ENCODE data around the gene RANBP3. TPM values are rescaled to one million over a fixed set of nuclear protein-coding genes. Genes with fewer than 3 reads are reported as not detected.
"Not testable (repeated sequence)": the region's sequence is repeated elsewhere in the genome, so short reads cannot be mapped to it uniquely, and the experiment has no call there.

Gene RANBP3
- total and polyA plus RNA-seq, 7 experiments from 2014 or later: 7.0 to 104 (median 92.0) TPM

DNA sequence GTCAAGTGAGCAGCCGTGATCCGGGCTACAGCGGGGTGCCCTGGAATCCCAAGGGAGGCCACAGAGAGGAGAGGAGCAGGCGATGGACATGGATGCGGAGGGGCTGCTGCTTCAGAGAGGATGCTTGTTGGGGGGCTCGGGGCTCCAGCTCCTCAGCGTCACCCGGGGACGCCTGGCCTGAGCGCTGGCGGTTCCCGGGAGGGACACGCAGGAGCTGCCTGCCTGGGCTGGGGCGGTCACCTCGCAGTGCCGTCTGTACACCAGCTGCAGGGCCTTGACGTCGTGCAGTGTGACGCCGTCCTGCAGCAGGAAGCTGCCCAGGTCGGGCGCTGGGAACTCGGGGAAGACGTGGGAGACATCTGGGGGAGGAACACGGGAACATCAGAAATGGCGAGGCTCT, 29.9 kb upstream of the RANBP3 start:
- H3K36me3 Mint-ChIP-seq: peaks cover 0 to 15% (median 1%) of the 10 kb centered on the region in 5 donors
- Histone ChIP-seq H3K27me3 (ENCODE audit: control insufficient read depth in 2 of 2, insufficient read depth in 2 of 2, low read length in 2 of 2) (no peaks in the 10 kb centered on the region), H3K4me1 (ENCODE audit: control insufficient read depth in 2 of 2, insufficient read depth in 2 of 2, low read length in 2 of 2) (no peaks in the 10 kb centered on the region), H3K27ac (ENCODE audit: low read depth, low read length) (no peak overlapping the region), H3K36me3 (ENCODE audit: control insufficient read depth in 2 of 3, insufficient read depth in 3 of 3, low read length in 3 of 3) (peaks cover 0 to 3% (median 0%) of the 10 kb centered on the region in 3 experiments), H3K9me3 (ENCODE audit: control insufficient read depth in 2 of 3, low read length in 3 of 3) (no peaks in the 10 kb centered on the region), H3K4me3 (ENCODE audit: low read length) (no peak overlapping the region)
- intact Hi-C loops (cut with micrococcal nuclease): no loop called here
- H3K27ac Mint-ChIP-seq: peak overlapping the region in 1 of 9 donors; percentile 32
- POLR2A ChIA-PET: no interaction called here
- CTCF ChIA-PET: no interaction called here
- ATAC-seq: no peak
- peak overlapping the region in 1 of 10 donors; percentile 11 for H3K4me3 Mint-ChIP-seq
- H3K4me1 Mint-ChIP-seq: peaks cover 0 to 5% (median 0%) of the 10 kb centered on the region in 7 donors
- H3K27me3 Mint-ChIP-seq: no peaks in the 10 kb centered on the region
- no peak for DNase-seq
- no peaks in the 10 kb centered on the region for H3K9me3 Mint-ChIP-seq

DNA sequence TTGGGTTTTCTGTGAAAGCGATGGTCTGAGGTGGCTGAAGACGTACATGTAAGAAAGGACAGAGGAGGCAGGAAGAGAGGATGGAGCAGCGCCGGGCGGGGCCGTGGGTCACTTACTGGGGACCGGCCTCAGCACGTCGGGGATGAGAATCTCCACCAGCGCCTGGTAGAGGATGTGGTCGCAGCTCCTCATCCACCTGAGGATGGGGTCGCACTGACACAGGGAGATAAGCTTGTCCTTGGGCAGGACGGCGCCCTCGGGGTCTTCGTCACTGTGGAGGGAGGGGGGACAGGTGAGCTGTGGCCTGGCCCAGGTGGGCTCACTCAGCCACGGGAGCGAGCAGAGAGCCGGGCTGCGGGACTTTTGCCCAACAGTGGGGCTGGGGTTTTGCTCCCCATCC, 29.0 kb upstream of the RANBP3 start:
- Mint-ChIP-seq H3K27ac (no peak overlapping the region), H3K36me3 (peaks cover 0 to 24% (median 1%) of the 10 kb centered on the region in 5 donors)
- CTCF ChIA-PET: no interaction called here

DNA sequence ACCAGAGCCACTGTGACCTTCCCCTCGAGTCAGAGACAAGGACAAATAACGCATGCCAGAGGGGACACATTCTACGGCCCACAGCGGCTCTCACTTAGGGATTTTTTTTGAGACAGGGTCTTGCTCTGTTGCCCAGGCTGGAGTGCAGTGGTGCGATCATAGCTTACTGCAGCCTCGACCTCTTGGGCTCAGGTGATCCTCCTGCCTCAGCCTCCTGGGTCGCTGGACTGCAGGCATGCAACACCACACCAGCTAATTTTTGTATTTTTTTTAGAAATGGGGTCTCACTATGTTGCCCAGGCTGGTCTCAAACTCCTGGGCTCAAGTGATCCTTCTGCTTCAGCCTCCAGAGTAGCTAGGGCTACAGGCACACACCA, 28.1 kb upstream of the RANBP3 start:
- H3K27ac Mint-ChIP-seq; H3K36me3 ChIP-seq (ENCODE audit: control insufficient read depth in 2 of 3, insufficient read depth in 3 of 3, low read length in 3 of 3); H3K4me3 ChIP-seq (ENCODE audit: low read length); H3K4me1 Mint-ChIP-seq; intact Hi-C loops (cut with micrococcal nuclease); DNase-seq; H3K4me3 Mint-ChIP-seq; H3K9me3 ChIP-seq (ENCODE audit: control insufficient read depth in 2 of 3, low read length in 3 of 3); ATAC-seq; H3K27me3 ChIP-seq (ENCODE audit: control insufficient read depth in 2 of 2, insufficient read depth in 2 of 2, low read length in 2 of 2); CTCF ChIA-PET; H3K27me3 Mint-ChIP-seq; H3K27ac ChIP-seq (ENCODE audit: low read depth, low read length); H3K4me1 ChIP-seq (ENCODE audit: control insufficient read depth in 2 of 2, insufficient read depth in 2 of 2, low read length in 2 of 2); H3K9me3 Mint-ChIP-seq: not testable (repeated sequence)
- POLR2A ChIA-PET: interaction anchor here (0.6 kb wide), 1 partner anchor 393 kb away, joined by 4 read pairs; no protein-coding TSS in a partner anchor
- H3K36me3 Mint-ChIP-seq: peaks cover 1 to 26% (median 2%) of the 10 kb centered on the region in 5 donors

More for the DNA sequence above, 29.0 kb upstream of the RANBP3 start:
- no peak for DNase-seq
- intact Hi-C loops (cut with micrococcal nuclease): no loop called here
- Mint-ChIP-seq H3K4me1 (peaks cover 0 to 5% (median 0%) of the 10 kb centered on the region in 7 donors), H3K4me3 (no peak overlapping the region), H3K9me3 (no peaks in the 10 kb centered on the region), H3K27me3 (no peaks in the 10 kb centered on the region)
- Histone ChIP-seq H3K4me1 (ENCODE audit: control insufficient read depth in 2 of 2, insufficient read depth in 2 of 2, low read length in 2 of 2) (no peaks in the 10 kb centered on the region), H3K27me3 (ENCODE audit: control insufficient read depth in 2 of 2, insufficient read depth in 2 of 2, low read length in 2 of 2) (no peaks in the 10 kb centered on the region), H3K36me3 (ENCODE audit: control insufficient read depth in 2 of 3, insufficient read depth in 3 of 3, low read length in 3 of 3) (peaks cover 0 to 5% (median 0%) of the 10 kb centered on the region in 3 experiments), H3K4me3 (ENCODE audit: low read length) (no peak overlapping the region), H3K9me3 (ENCODE audit: control insufficient read depth in 2 of 3, low read length in 3 of 3) (no peaks in the 10 kb centered on the region), H3K27ac (ENCODE audit: low read depth, low read length) (no peak overlapping the region)
- POLR2A ChIA-PET: interaction anchor here (0.6 kb wide), 1 partner anchor 392 kb away, joined by 4 read pairs; no protein-coding TSS in a partner anchor
- no peak for ATAC-seq

DNA sequence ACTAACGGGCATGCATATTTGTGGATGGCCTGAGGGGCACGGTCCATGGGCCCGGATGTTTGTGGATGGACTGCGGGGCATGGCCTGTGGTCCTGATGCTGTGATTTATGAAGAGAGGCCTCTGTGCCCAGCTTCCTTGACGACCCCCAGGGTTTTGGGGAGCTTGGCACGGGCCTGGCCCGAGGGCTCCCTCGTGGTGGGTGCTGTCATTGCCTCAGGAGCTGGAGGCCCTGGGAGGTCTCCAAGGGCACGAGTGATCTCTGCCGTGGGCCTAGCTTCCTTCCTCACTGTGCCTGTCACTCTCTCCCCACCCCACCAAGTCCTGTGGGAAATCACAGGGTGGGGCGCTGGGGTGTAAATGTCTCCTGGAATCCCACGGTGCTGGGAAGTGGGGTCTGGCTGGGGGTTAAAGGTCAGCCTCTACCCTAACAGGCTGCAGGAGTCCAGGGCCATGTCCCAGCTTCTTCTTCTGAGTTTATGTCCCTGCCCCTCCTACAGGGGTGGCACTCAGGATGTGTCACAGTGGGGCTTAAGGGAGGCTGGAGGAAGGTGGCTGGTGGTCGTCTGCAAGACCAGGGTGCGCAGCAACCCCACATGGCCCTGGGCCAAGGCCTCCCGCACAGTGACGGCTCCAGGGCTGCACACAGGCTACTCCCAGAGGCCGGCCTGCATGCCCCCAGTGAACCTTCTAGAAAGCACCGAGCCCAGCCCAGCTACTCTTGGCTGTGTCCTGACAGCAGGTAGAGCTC, 27.6 kb upstream of the RANBP3 start:
- H3K9me3 ChIP-seq (ENCODE audit: control insufficient read depth in 2 of 3, low read length in 3 of 3): no peaks in the 10 kb centered on the region
- ATAC-seq (no peak), DNase-seq (no peak)
- peaks cover 0 to 7% (median 0%) of the 10 kb centered on the region in 11 donors for H3K9me3 Mint-ChIP-seq
- no peak overlapping the region for H3K27ac Mint-ChIP-seq
- H3K4me3 ChIP-seq (ENCODE audit: low read length): no peak overlapping the region
- POLR2A ChIA-PET: no interaction called here
- intact Hi-C loops (cut with micrococcal nuclease): no loop called here
- H3K4me1 Mint-ChIP-seq: peaks cover 0 to 5% (median 0%) of the 10 kb centered on the region in 7 donors
- no peaks in the 10 kb centered on the region for H3K4me1 ChIP-seq (ENCODE audit: control insufficient read depth in 2 of 2, insufficient read depth in 2 of 2, low read length in 2 of 2)
- CTCF ChIA-PET: no interaction called here
- H3K36me3 Mint-ChIP-seq: peaks cover 2 to 31% (median 8%) of the 10 kb centered on the region in 5 donors
- no peaks in the 10 kb centered on the region for H3K27me3 Mint-ChIP-seq
- no peak overlapping the region for H3K27ac ChIP-seq (ENCODE audit: low read depth, low read length)
- no peak overlapping the region for H3K4me3 Mint-ChIP-seq
- H3K27me3 ChIP-seq (ENCODE audit: control insufficient read depth in 2 of 2, insufficient read depth in 2 of 2, low read length in 2 of 2): no peaks in the 10 kb centered on the region
- H3K36me3 ChIP-seq (ENCODE audit: control insufficient read depth in 2 of 3, insufficient read depth in 3 of 3, low read length in 3 of 3): peaks cover 0 to 14% (median 0%) of the 10 kb centered on the region in 3 experiments

DNA sequence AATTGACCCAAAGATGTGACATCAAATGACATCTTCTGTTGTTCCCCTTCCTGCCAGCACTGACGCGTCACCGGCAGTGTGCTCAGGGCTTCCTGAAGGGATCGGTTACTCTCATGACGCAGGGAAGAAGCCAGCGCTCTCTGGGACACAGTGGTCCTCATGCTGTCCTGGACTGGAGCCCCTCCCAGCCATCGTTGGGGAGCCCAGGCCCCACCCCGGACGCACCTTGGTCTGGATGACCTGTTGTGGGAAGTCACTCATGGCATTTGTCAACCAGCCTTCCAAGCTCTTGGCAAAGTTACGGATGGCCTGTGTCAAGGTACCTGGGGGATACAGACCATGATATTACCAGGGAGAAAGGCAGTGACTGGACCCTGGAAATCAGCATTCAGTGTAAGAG, 26.0 kb upstream of the RANBP3 start:
- ChIA-PET CTCF (interaction anchor here (0.7 kb wide), 1 partner anchor 22 kb away, joined by 3 read pairs; no protein-coding TSS in a partner anchor), POLR2A (no interaction called here)
- Mint-ChIP-seq H3K27me3 (no peaks in the 10 kb centered on the region), H3K36me3 (peaks cover 8 to 38% (median 17%) of the 10 kb centered on the region in 5 donors), H3K4me3 (no peak overlapping the region), H3K27ac (no peak overlapping the region), H3K4me1 (peaks cover 0 to 5% (median 0%) of the 10 kb centered on the region in 7 donors), H3K9me3 (peaks cover 0 to 12% (median 2%) of the 10 kb centered on the region in 11 donors)
- Histone ChIP-seq H3K4me3 (ENCODE audit: low read length) (no peak overlapping the region), H3K27ac (ENCODE audit: low read depth, low read length) (no peak overlapping the region), H3K36me3 (ENCODE audit: control insufficient read depth in 2 of 3, insufficient read depth in 3 of 3, low read length in 3 of 3) (peaks cover 0 to 22% (median 0%) of the 10 kb centered on the region in 3 experiments), H3K9me3 (ENCODE audit: control insufficient read depth in 2 of 3, low read length in 3 of 3) (no peaks in the 10 kb centered on the region), H3K4me1 (ENCODE audit: control insufficient read depth in 2 of 2, insufficient read depth in 2 of 2, low read length in 2 of 2) (no peaks in the 10 kb centered on the region), H3K27me3 (ENCODE audit: control insufficient read depth in 2 of 2, insufficient read depth in 2 of 2, low read length in 2 of 2) (no peaks in the 10 kb centered on the region)
- intact Hi-C loops (cut with micrococcal nuclease): no loop called here
- DNase-seq: no peak
- ATAC-seq: no peak

DNA sequence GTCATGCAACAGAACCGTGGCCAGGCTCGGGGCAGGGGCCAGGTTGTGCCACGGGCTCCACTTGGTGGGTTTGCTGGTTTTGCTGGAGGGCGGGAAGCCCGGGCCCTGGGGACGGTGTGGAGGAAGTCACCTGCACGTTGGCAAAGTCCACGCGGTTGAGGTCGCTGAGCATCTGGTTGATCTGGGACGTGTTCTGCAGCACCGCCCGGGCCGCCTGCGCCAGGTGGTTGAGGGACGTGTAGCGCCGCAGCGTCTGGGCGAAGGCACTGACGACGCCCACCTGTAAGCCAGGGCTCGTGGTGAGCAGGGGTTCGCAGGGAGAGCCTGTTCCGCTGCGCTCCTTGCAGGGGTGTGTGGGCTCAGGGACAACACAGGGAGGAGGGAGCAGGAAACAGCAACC, 24.7 kb upstream of the RANBP3 start:
- no peak overlapping the region for H3K4me3 ChIP-seq (ENCODE audit: low read length)
- H3K36me3 ChIP-seq (ENCODE audit: control insufficient read depth in 2 of 3, insufficient read depth in 3 of 3, low read length in 3 of 3): peaks cover 0 to 23% (median 0%) of the 10 kb centered on the region in 3 experiments
- no peaks in the 10 kb centered on the region for H3K27me3 ChIP-seq (ENCODE audit: control insufficient read depth in 2 of 2, insufficient read depth in 2 of 2, low read length in 2 of 2)
- ChIA-PET CTCF (no interaction called here), POLR2A (interaction anchor here (0.6 kb wide), 1 partner anchor 109 kb away, joined by 5 read pairs; no protein-coding TSS in a partner anchor)
- no peaks in the 10 kb centered on the region for H3K4me1 ChIP-seq (ENCODE audit: control insufficient read depth in 2 of 2, insufficient read depth in 2 of 2, low read length in 2 of 2)
- H3K36me3 Mint-ChIP-seq: peaks cover 8 to 37% (median 17%) of the 10 kb centered on the region in 5 donors
- no peaks in the 10 kb centered on the region for H3K9me3 ChIP-seq (ENCODE audit: control insufficient read depth in 2 of 3, low read length in 3 of 3)
- peaks cover 0 to 12% (median 2%) of the 10 kb centered on the region in 11 donors for H3K9me3 Mint-ChIP-seq
- intact Hi-C loops (cut with micrococcal nuclease): no loop called here
- no peak overlapping the region for H3K27ac Mint-ChIP-seq
- no peaks in the 10 kb centered on the region for H3K27me3 Mint-ChIP-seq
- no peak for DNase-seq
- no peak overlapping the region for H3K27ac ChIP-seq (ENCODE audit: low read depth, low read length)
- H3K4me3 Mint-ChIP-seq: no peak overlapping the region
- peaks cover 0 to 4% (median 0%) of the 10 kb centered on the region in 7 donors for H3K4me1 Mint-ChIP-seq
- ATAC-seq: no peak

Measured in naive thymus-derived CD4-positive, alpha-beta T cell (primary cell).